ENCODE results near the gene IQCH.

The IQCH gene

DNA sequence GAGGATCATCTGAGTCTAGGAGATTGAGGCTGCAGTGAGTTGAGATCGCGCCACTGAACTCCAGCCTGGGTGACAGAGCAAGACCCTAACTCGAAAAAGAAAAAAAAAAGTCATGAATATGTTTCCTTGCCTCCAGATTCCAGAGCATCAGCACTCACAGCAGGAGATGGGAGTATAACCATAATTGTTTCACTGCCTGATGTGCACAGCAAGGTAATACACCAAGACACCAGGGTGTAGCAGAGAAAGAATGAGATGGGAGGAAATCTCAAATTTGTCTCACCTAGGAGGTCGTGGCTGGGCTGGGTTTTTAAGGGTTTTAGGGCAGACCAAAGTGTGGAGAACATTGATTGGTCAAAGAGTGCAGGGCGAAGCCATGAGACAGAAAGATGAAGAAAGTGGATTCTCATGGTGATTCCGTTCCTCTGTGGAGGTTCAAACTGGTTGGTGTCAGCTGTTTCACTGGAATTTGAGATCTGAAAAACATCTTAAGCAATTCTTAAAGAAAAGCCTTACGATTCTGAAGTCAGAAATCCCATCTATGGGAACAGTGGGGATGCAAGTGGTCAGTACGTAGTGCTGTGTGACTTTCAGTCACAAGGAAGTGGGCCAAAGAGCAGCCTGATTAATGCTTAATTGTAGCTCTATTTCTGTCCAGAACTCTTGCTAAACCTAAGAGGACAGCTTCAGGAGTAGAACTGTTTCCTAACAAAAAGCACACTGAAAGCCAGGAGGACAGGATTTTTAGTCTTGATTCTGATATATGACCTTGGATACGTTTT is 258.5 kb downstream of the IQCH start:
- H3K27ac ChIP-seq, result no peak overlapping the region
- TF ChIP-seq Cebpa-rat (IDR thresholded peaks at IDR 0.05), result no peak
- H3K4me1 ChIP-seq, result 0 out of 20 replicates have a peak, but pooled peaks cover 0 to 5% (median 0%) of the 10 kb centered on the region in 10 experiments
- H3K9me3 ChIP-seq (replicated peaks in 1 of 11), result no peaks in the 10 kb centered on the region
- no peaks in the 10 kb centered on the region for H3K27me3 ChIP-seq
- H4K20me1 ChIP-seq, result no peaks in the 10 kb centered on the region
- H3K9ac ChIP-seq, result no peak overlapping the region
- H3K4me2 ChIP-seq, result no peak overlapping the region
- peaks cover 0 to 74% (median 49%) of the 10 kb centered on the region in 11 experiments; a peak in 19 of 22 replicates for H3K36me3 ChIP-seq
- H3K4me3 ChIP-seq, result no peak overlapping the region

- no peak for TF ChIP-seq Cebpa-rat (IDR thresholded peaks at IDR 0.05)
Observed at GRCh38 chr15:67515090-67515489, 260.5 kb downstream of the IQCH start.

GRCh38 chr15:67515557-67515956 is 261.0 kb downstream of the IQCH start:
- Histone ChIP-seq H3K4me1 (peaks cover 0 to 10% (median 6%) of the 10 kb centered on the region in 10 experiments; a peak in 14 of 20 replicates), H3K4me3 (no peak overlapping the region), H3K36me3 (peaks cover 0 to 73% (median 46%) of the 10 kb centered on the region in 11 experiments; a peak in 19 of 22 replicates), H3K27me3 (no peaks in the 10 kb centered on the region), H3K4me2 (no peak overlapping the region), H3K27ac (no peak overlapping the region), H3K9me3 (replicated peaks in 1 of 11) (no peaks in the 10 kb centered on the region), H4K20me1 (no peaks in the 10 kb centered on the region; a peak in 1 of 22 replicates), H3K9ac (no peak overlapping the region)
- TF ChIP-seq Cebpa-rat (IDR thresholded peaks at IDR 0.05), result no peak

More at GRCh38 chr15:67515090-67515489, 260.5 kb downstream of the IQCH start:
- Histone ChIP-seq H3K9me3 (replicated peaks in 1 of 11) (no peaks in the 10 kb centered on the region), H3K9ac (no peak overlapping the region), H3K36me3 (peaks cover 0 to 74% (median 47%) of the 10 kb centered on the region in 11 experiments; a peak in 19 of 22 replicates), H3K4me2 (no peak overlapping the region), H3K27ac (no peak overlapping the region), H3K4me1 (peaks cover 0 to 5% (median 1%) of the 10 kb centered on the region in 10 experiments; a peak in 8 of 20 replicates), H4K20me1 (no peaks in the 10 kb centered on the region; a peak in 1 of 22 replicates), H3K4me3 (no peak overlapping the region), H3K27me3 (no peaks in the 10 kb centered on the region)

DNA sequence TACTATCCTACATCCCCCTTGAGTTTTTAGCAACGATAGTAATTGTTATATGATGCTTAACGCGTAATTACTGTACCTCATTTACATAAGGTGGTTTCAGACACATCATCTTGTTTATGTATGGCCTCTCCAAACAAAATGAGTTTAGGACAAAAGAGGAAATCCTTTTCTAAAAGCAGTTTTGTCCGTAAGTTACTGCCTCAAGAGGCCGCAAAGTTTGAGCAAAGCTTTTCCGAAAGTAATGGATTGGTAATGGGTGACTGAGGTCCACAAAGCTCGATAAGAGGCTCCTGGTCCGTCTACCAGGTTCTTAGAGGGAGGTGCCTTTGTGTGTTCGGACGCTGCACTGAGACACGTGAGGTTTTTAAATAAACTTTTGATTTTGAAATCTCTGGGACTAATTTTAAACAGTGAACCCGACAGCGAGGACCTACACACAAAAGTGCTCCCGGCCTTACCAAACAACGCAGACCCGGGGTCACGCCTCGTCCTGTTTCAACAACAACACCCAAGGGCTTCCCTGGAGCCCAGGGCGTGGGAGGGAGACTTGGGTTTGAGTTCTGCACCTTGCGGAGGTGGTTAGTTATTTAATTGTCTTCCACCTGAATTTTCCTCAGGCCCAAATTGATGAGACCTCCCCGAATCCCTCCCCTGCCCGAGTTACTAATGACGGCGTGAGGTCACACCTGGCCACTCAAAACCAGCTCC is 265.9 kb downstream of the IQCH start:
- no peak for TF ChIP-seq Cebpa-rat (IDR thresholded peaks at IDR 0.05)

DNA sequence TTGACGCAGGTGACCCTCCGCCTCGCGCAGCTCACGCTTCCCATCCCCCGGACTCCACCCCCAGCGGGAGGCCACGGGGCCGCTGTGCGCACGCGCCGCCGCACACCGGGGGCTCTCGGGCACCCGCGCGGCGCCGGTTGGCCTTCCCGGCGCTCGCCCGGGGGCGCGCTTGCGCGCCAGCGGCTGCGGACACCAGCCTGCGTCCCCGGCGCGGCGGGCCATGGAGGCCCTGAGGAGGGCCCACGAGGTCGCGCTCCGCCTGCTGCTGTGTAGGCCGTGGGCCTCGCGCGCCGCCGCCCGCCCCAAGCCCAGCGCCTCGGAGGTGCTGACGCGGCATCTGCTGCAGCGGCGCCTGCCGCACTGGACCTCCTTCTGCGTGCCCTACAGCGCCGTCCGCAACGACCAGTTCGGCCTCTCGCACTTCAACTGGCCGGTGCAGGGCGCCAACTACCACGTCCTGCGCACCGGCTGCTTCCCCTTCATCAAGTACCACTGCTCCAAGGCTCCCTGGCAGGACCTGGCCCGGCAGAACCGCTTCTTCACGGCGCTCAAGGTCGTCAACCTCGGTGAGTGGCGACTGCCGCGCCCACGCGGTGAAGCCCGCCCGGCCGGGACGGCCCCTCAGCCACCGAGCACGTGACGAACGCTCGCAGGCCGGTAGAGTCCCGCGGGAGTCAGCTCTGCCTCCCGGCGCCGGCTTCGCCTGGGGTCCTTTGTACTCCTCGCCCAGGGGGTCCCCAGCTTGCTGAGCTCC is 266.6 kb downstream of the IQCH start, which contains the start of gene C15orf61:
Gene C15orf61 (plus strand): TSS at position 103 of the 754 bp plus-strand sequence. CDS start 118 bp downstream, at position 221.
- TF ChIP-seq Cebpa-rat (IDR thresholded peaks at IDR 0.05), result no peak
- H3K27ac ChIP-seq, result peak within 1 kb of the TSS; percentile 78 to 99 (median 97)
- peaks cover 0 to 37% (median 0%) of the 10 kb centered on the region in 11 experiments; a peak in 9 of 22 replicates for H4K20me1 ChIP-seq

More for the DNA sequence above, 265.9 kb downstream of the IQCH start:
- peak overlapping the region; percentile 85 to 98 (median 96) for H3K9ac ChIP-seq
- H3K27me3 ChIP-seq, result no peaks in the 10 kb centered on the region
- H3K9me3 ChIP-seq (replicated peaks in 1 of 11), result no peaks in the 10 kb centered on the region
- peak overlapping the region; percentile 78 to 99 (median 97); a peak in 21 of 22 replicates for H3K27ac ChIP-seq
- H4K20me1 ChIP-seq, result peaks cover 0 to 32% (median 0%) of the 10 kb centered on the region in 11 experiments; a peak in 9 of 22 replicates
- peaks cover 0 to 24% (median 9%) of the 10 kb centered on the region in 11 experiments; a peak in 9 of 22 replicates for H3K36me3 ChIP-seq
- H3K4me2 ChIP-seq, result peak overlapping the region; percentile 72 to 98 (median 90)
- peak overlapping the region; percentile 75 to 88 (median 80) for H3K4me3 ChIP-seq
- peaks cover 17 to 36% (median 26%) of the 10 kb centered on the region in 10 experiments for H3K4me1 ChIP-seq

DNA sequence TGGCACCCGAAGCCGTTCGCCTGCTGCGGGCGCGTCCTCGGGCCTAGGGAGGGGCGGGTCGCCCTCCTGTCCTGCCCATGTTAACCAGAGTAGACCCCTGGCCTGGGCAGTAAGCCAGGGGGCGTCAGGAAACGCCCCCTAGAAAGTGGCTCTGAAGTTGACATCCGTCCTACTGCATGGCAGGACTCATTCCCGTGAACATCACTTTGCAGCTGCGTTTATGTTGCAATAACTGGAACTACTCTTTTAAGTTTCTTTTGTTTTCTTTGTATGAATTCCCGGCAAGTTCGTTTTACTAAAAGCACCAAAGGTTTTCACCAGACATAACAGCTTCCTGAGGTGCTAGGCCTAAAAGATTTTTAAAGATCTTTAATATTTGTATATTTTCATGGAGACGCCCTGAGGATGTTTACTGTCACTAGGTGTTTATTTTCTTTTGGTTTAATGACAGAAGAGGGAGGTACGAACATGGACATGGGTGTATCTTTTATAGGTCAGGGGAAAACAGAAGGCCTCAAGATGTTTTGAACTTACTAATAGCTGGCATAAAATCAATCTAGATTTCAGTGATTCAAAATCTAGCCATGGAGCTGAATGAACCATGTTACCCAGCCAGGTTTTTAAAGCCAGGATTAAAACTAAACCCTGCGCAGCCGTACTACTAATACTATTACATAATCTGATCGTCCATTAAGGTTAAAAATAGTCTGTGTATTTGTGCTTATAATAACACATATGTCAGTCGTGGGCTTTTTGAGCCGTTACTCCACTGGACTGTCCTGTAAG is 267.4 kb downstream of the IQCH start:
- peak overlapping the region; percentile 78 to 99 (median 97) for H3K27ac ChIP-seq

More for the DNA sequence above, 266.6 kb downstream of the IQCH start, which contains the start of gene C15orf61:
- H3K9me3 ChIP-seq (replicated peaks in 1 of 11), result no peaks in the 10 kb centered on the region
- peak within 1 kb of the TSS; percentile 75 to 88 (median 80) for H3K4me3 ChIP-seq
- H3K4me2 ChIP-seq, result peak within 1 kb of the TSS; percentile 72 to 98 (median 90)
- no peaks in the 10 kb centered on the region for H3K27me3 ChIP-seq
- peaks cover 17 to 36% (median 26%) of the 10 kb centered on the region in 10 experiments for H3K4me1 ChIP-seq
- peaks cover 0 to 25% (median 8%) of the 10 kb centered on the region in 11 experiments; a peak in 10 of 22 replicates for H3K36me3 ChIP-seq
- peak within 1 kb of the TSS; percentile 85 to 98 (median 96) for H3K9ac ChIP-seq

DNA sequence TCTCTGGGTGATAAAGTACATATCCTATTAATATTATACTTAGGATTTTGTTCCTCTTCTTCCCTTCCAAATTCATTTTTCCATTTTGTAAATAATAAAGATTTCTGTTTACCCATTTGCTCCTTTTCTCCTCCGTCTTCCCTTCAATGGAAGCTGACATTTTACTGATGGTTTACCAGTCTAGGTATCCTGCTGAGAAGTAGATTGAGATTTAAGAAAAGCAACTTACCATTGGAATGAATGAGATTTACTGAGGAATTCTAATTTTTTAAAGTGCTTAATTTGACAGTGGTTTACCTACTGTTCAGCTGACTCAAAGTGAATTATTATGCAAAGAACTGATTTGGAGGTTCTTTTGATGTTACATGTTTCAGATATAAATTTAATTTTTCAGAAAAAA is 268.7 kb downstream of the IQCH start:
- Histone ChIP-seq H3K9ac (peak overlapping the region in 6 of 11 experiments; percentile 88 to 98 (median 96); a peak in 11 of 22 replicates), H3K36me3 (peaks cover 0 to 31% (median 24%) of the 10 kb centered on the region in 11 experiments; a peak in 14 of 22 replicates), H4K20me1 (peaks cover 0 to 37% (median 0%) of the 10 kb centered on the region in 11 experiments; a peak in 9 of 22 replicates), H3K27me3 (no peaks in the 10 kb centered on the region), H3K9me3 (replicated peaks in 1 of 11) (no peaks in the 10 kb centered on the region), H3K4me1 (peaks cover 17 to 36% (median 26%) of the 10 kb centered on the region in 10 experiments), H3K4me2 (peak overlapping the region; percentile 72 to 98 (median 90); a peak in 19 of 22 replicates), H3K27ac (peak overlapping the region in 2 of 11 experiments; percentile 93 to 99; a peak in 4 of 22 replicates), H3K4me3 (peak overlapping the region in 8 of 10 experiments; percentile 75 to 88 (median 80); a peak in 8 of 20 replicates)
- TF ChIP-seq Cebpa-rat (IDR thresholded peaks at IDR 0.05), result no peak

More for the DNA sequence above, 267.4 kb downstream of the IQCH start:
- H3K4me1 ChIP-seq, result peaks cover 17 to 36% (median 26%) of the 10 kb centered on the region in 10 experiments
- no peaks in the 10 kb centered on the region for H3K9me3 ChIP-seq (replicated peaks in 1 of 11)
- no peaks in the 10 kb centered on the region for H3K27me3 ChIP-seq
- peak overlapping the region; percentile 75 to 88 (median 80) for H3K4me3 ChIP-seq
- peaks cover 0 to 25% (median 10%) of the 10 kb centered on the region in 11 experiments; a peak in 12 of 22 replicates for H3K36me3 ChIP-seq
- peaks cover 0 to 37% (median 0%) of the 10 kb centered on the region in 11 experiments; a peak in 9 of 22 replicates for H4K20me1 ChIP-seq
- TF ChIP-seq Cebpa-rat (IDR thresholded peaks at IDR 0.05), result peak in 6 of 11 experiments; percentile 12 to 84 (median 69); a peak in 11 of 22 replicates
- peak overlapping the region; percentile 72 to 98 (median 90) for H3K4me2 ChIP-seq
- H3K9ac ChIP-seq, result peak overlapping the region; percentile 85 to 98 (median 96)

All from BLaER1 treated with 17β-estradiol and CSF1 and Interleukin-3, amounts not matched to agents 10 nM and 100 nM (cell line).